ENCODE measurements around the gene CXCL16.

The CXCL16 gene

GRCh38 chr17:4785311-4786105 is 45.8 kb upstream of the CXCL16 start:
- ChIA-PET POLR2A (no interaction called here), CTCF (interaction anchor here (1.0 kb wide), 1 partner anchor 218 kb away, joined by 3 read pairs; no protein-coding TSS in a partner anchor)
- DNase-seq (ENCODE audit: extremely low spot score) = no peak
- no peak for TF ChIP-seq CTCF (IDR thresholded peaks at IDR 0.05; ENCODE audit: control extremely low read depth, extremely low read depth, low read depth, missing control alignments)

- no peak for TF ChIP-seq CTCF (IDR thresholded peaks at IDR 0.05; ENCODE audit: control extremely low read depth, extremely low read depth, low read depth, missing control alignments)
- no peak for DNase-seq (ENCODE audit: extremely low spot score)
- POLR2A ChIA-PET = no interaction called here
- CTCF ChIA-PET = interaction anchor here (1.5 kb wide), 1 partner anchor 120 kb away, joined by 3 read pairs; the partner anchor contains the start of gene CHRNE
Observed at GRCh38 chr17:4782652-4783051, 42.9 kb upstream of the CXCL16 start.

- POLR2A ChIA-PET = no interaction called here
- no peak for DNase-seq (ENCODE audit: extremely low spot score)
Observed at GRCh38 chr17:4780325-4780955, 40.7 kb upstream of the CXCL16 start.

GRCh38 chr17:4777969-4778760 is 38.4 kb upstream of the CXCL16 start:
- ChIA-PET POLR2A (no interaction called here), CTCF (interaction anchor here (4.2 kb wide), 1 partner anchor 12 kb away, joined by 21 read pairs; no protein-coding TSS in a partner anchor)

More at GRCh38 chr17:4780325-4780955, 40.7 kb upstream of the CXCL16 start:
- CTCF ChIA-PET = interaction anchor here (4.2 kb wide), 1 partner anchor 10 kb away, joined by 21 read pairs; no protein-coding TSS in a partner anchor
- TF ChIP-seq CTCF (IDR thresholded peaks at IDR 0.05; ENCODE audit: control extremely low read depth, extremely low read depth, low read depth, missing control alignments) = no peak

GRCh38 chr17:4772235-4772613 is 32.5 kb upstream of the CXCL16 start:
- TF ChIP-seq CTCF (IDR thresholded peaks at IDR 0.05; ENCODE audit: control extremely low read depth, extremely low read depth, low read depth, missing control alignments) = no peak
- DNase-seq (ENCODE audit: extremely low spot score) = no peak
- ChIA-PET CTCF (no interaction called here), POLR2A (no interaction called here)

More at GRCh38 chr17:4777969-4778760, 38.4 kb upstream of the CXCL16 start:
- TF ChIP-seq CTCF (IDR thresholded peaks at IDR 0.05; ENCODE audit: control extremely low read depth, extremely low read depth, low read depth, missing control alignments) = no peak
- DNase-seq (ENCODE audit: extremely low spot score) = no peak

- ChIA-PET CTCF (no interaction called here), POLR2A (no interaction called here)
- DNase-seq (ENCODE audit: extremely low spot score) = no peak
- TF ChIP-seq CTCF (IDR thresholded peaks at IDR 0.05; ENCODE audit: control extremely low read depth, extremely low read depth, low read depth, missing control alignments) = no peak
Observed at GRCh38 chr17:4771519-4772234, 31.9 kb upstream of the CXCL16 start, which contains the start of gene TM4SF5. Gene TM4SF5, plus strand, starts transcription at chr17:4771886. Its CDS starts 37 bp downstream, at chr17:4771923.
